Neuronal stem cell (in vitro differentiated cells): Measurements from ENCODE around the gene DNAJB1. TPM values are rescaled to one million over a fixed set of nuclear protein-coding genes. Genes with fewer than 3 reads are reported as not detected.

ENCODE experiments used
- DNase-seq: peaks from one replicate; pipeline ENCODE4 v3.0.0-alpha.2; 2013; ENCODE audit warnings: low spot score
- H2AFZ ChIP-seq: one replicate; pipeline ENCODE4 v1.6.1; 2013; ENCODE audit warnings: mild to moderate bottlenecking, low read length, inconsistent platforms
- H2AK5ac ChIP-seq: 2 replicates; pipeline ENCODE4 v1.6.1; 2013; ENCODE audit warnings: low read depth, mild to moderate bottlenecking, inconsistent platforms, low read length, moderate library complexity, mixed read lengths
- H2BK120ac ChIP-seq: 2 replicates; pipeline ENCODE4 v1.6.1; 2013; ENCODE audit warnings: low read depth, mild to moderate bottlenecking, inconsistent platforms, low read length, moderate library complexity, mixed read lengths
- H2BK12ac ChIP-seq: one replicate; pipeline ENCODE4 v1.6.1; 2013; ENCODE audit warnings: low read length, inconsistent platforms
- H2BK15ac ChIP-seq: 2 replicates; pipeline ENCODE4 v1.6.1; 2013; ENCODE audit warnings: mild to moderate bottlenecking, low read length, inconsistent platforms, mixed read lengths
- H2BK5ac ChIP-seq: one replicate; pipeline ENCODE4 v1.6.1; 2013; ENCODE audit warnings: inconsistent platforms, mild to moderate bottlenecking, low read length, moderate library complexity
- H3K14ac ChIP-seq: one replicate; pipeline ENCODE4 v1.6.1; 2013; ENCODE audit warnings: low read length, inconsistent platforms
- H3K18ac ChIP-seq: 2 replicates; pipeline ENCODE4 v1.6.1; 2013; ENCODE audit warnings: low read length, inconsistent platforms
- H3K23ac ChIP-seq: 2 replicates; pipeline ENCODE4 v1.6.1; 2013; ENCODE audit warnings: low read depth, mild to moderate bottlenecking, mixed read lengths, low read length, inconsistent platforms; ENCODE audit not compliant: poor library complexity
- H3K27ac ChIP-seq: replicated peaks from 3 replicates; pipeline ENCODE4 v1.5.1; 2013; ENCODE audit warnings: low read length, inconsistent platforms
- H3K27me3 ChIP-seq, 3 experiments: 2 replicates each; pipeline ENCODE4 v1.6.1; 2013; ENCODE audit warnings: low read length in 3 of 3, mild to moderate bottlenecking in 2 of 3, inconsistent platforms in 1 of 3, low read depth in 1 of 3, mixed read lengths in 1 of 3, moderate library complexity in 1 of 3; ENCODE audit not compliant: control insufficient read depth in 3 of 3, insufficient read depth in 3 of 3
- H3K36me3 ChIP-seq, 2 donors: replicated peaks in 1 of 2; 2 replicates each; pipeline ENCODE4 v1.6.1; 2013; ENCODE audit warnings: low read length in 2 of 2; ENCODE audit not compliant: control insufficient read depth in 2 of 2, insufficient read depth in 2 of 2
- H3K4ac ChIP-seq: 2 replicates; pipeline ENCODE4 v1.6.1; 2013; ENCODE audit warnings: inconsistent platforms, mild to moderate bottlenecking, low read length, moderate library complexity
- H3K4me1 ChIP-seq, 2 donors: 1 replicate in 1 of 2; 2 replicates in 1 of 2; pipeline ENCODE4 v1.6.1; 2013; ENCODE audit warnings: low read length in 2 of 2, low read depth in 1 of 2; ENCODE audit not compliant: control insufficient read depth in 2 of 2, insufficient read depth in 1 of 2
- H3K4me2 ChIP-seq: one replicate; pipeline ENCODE4 v1.6.1; 2013; ENCODE audit warnings: mild to moderate bottlenecking, low read length, inconsistent platforms; ENCODE audit not compliant: insufficient read depth, poor library complexity, severe bottlenecking
- H3K4me3 ChIP-seq, 2 donors: 2 replicates each; pipeline ENCODE4 v1.5.1; 2013; ENCODE audit warnings: low read length in 2 of 2, mild to moderate bottlenecking in 2 of 2, inconsistent platforms in 1 of 2, moderate library complexity in 1 of 2
- H3K79me1 ChIP-seq: one replicate; pipeline ENCODE4 v1.6.1; 2013; ENCODE audit warnings: low read depth, mild to moderate bottlenecking, inconsistent platforms, low read length, moderate library complexity
- H3K9ac ChIP-seq: one replicate; pipeline ENCODE4 v1.6.1; 2013; ENCODE audit warnings: mild to moderate bottlenecking, low read depth, low read length, inconsistent platforms; ENCODE audit not compliant: poor library complexity
- H3K9me3 ChIP-seq, 2 donors: replicated peaks in 1 of 2; 2 replicates each; pipeline versions ENCODE3 to v1.6.1; 2013; ENCODE audit warnings: low read length in 2 of 2, mild to moderate bottlenecking in 2 of 2, inconsistent platforms in 1 of 2, low read depth in 1 of 2, mixed read lengths in 1 of 2, moderate library complexity in 1 of 2; ENCODE audit not compliant: control insufficient read depth in 2 of 2, insufficient read depth in 1 of 2
- H4K8ac ChIP-seq: one replicate; pipeline ENCODE4 v1.6.1; 2013; ENCODE audit warnings: low read depth, mild to moderate bottlenecking, inconsistent platforms, low read length, moderate library complexity
- H4K91ac ChIP-seq: one replicate; pipeline ENCODE4 v1.6.1; 2013; ENCODE audit warnings: low read length, low read depth, mild to moderate bottlenecking, inconsistent platforms; ENCODE audit not compliant: poor library complexity
- WGBS, 2 donors: extraction: QIAGEN DNeasy Blood & Tissue Kit; methylation state at CpG; one replicate each; pipeline ENCODE4 v1.1.7; 2013; ENCODE audit warnings: missing lambda C conversion rate in 2 of 2, mixed read lengths in 1 of 2; ENCODE audit not compliant: insufficient read length in 2 of 2, insufficient replicate concordance in 1 of 2; ENCODE audit errors: extremely low coverage in 2 of 2; 5-methylcytosine and 5-hydroxymethylcytosine counted together
- polyA plus RNA-seq, 2 experiments: library from polyadenylated mRNA; stranded (reverse); fragments of 200-250 nt; gene quantifications; one replicate each; pipeline ENCODE4 v1.2.3, GENCODE V29; 2013

The DNAJB1 gene
- 49.6 TPM for polyA plus RNA-seq (2013, experiment 1 of 2)
- 49.2 TPM for polyA plus RNA-seq (2013, experiment 2 of 2)

DNA sequence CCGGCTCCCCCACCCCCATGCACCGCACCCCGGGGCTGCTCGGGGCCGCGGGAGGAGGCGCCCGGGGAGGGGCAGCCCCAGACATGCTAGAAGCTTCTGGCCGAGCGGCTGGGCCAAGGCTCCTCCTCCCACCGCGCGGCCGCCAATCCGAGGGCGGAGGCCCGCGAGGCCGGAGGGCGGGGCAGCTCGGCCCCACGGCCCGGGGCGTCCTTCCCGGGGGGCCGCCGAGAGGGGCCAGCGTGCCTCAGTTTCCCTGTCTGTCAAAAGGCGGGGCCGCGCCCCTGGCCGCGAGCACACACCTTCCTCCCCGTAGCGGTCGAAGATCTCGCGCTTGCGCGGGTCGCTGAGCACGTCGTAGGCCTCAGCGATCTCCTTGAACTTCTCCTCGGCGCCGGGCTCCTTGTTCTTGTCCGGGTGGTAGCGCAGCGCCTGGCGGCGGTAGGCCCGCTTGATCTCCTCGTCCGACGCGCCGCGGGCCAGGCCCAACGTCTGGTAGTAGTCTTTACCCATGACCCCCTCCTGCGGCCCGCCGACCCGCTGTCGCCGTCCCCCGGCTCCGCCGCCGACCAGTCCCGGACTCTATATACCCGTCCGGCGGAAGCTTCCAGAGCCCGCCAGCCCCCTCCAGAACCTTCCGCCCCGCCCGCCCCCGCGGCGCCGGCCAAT, at the start of gene DNAJB1:
TSS of gene DNAJB1 (minus strand) at position 558 of the 666 bp plus-strand sequence. CDS start at position 510, 48 bp downstream.
- H3K18ac ChIP-seq = peak within 1 kb of the TSS; percentile 98

DNA sequence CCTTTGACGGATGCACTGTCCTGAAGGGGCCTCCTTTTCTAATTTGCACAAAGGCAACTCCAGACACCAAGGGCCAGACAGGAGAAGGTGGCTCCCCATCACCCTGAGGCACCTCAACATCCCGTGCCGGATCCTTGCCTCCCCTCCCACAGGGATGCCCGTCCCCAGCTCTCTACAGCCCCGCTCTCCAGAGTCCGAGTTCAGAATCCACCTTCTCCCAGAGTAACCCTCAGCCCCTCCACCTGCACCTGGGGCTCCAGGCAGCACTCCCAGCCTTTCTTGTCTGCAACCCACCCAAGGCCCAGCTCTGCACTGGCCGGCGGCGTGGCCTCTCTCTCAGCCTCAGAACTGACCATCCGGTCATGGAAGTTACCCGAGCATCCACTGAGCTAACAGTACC, 48.9 kb upstream of the DNAJB1 start:
- no CpG with 5 or more reads among the region's 11 CpGs for WGBS, 2 donors
- no peak overlapping the region for H2AFZ ChIP-seq
- no peak overlapping the region for H2BK5ac ChIP-seq
- no peak overlapping the region for H2BK15ac ChIP-seq
- H3K79me1 ChIP-seq = peaks cover 24% of the 10 kb centered on the region
- no peak overlapping the region for H3K4ac ChIP-seq
- peaks cover 0 to 2% of the 10 kb centered on the region in 2 donors for H3K9me3 ChIP-seq
- H3K27ac ChIP-seq = no peak overlapping the region
- H2BK120ac ChIP-seq = no peak overlapping the region
- no peak overlapping the region for H3K4me3 ChIP-seq
- H3K4me2 ChIP-seq = no peak overlapping the region
- no peak overlapping the region for H3K18ac ChIP-seq
- peaks cover 0 to 1% (median 0%) of the 10 kb centered on the region in 3 experiments for H3K27me3 ChIP-seq
- no peak overlapping the region for H3K23ac ChIP-seq
- peaks cover 14 to 52% of the 10 kb centered on the region in 2 donors for H3K36me3 ChIP-seq
- peaks cover 5 to 7% of the 10 kb centered on the region in 2 donors for H3K4me1 ChIP-seq
- no peak overlapping the region for H2AK5ac ChIP-seq
- no peak overlapping the region for H3K14ac ChIP-seq
- DNase-seq = no peak
- H4K91ac ChIP-seq = no peak overlapping the region
- no peak overlapping the region for H3K9ac ChIP-seq
- H2BK12ac ChIP-seq = no peak overlapping the region
- no peak overlapping the region for H4K8ac ChIP-seq

More for the DNA sequence above, at the start of gene DNAJB1:
- H2BK12ac ChIP-seq = peak within 1 kb of the TSS; percentile 5
- H3K4me1 ChIP-seq = peaks cover 10 to 13% of the 10 kb centered on the region in 2 donors
- no peak within 1 kb of the TSS for H3K14ac ChIP-seq
- H2AFZ ChIP-seq = peak within 1 kb of the TSS; percentile 83
- no peak within 1 kb of the TSS for H4K8ac ChIP-seq
- peaks cover 22 to 43% of the 10 kb centered on the region in 2 donors for H3K36me3 ChIP-seq
- no peak for DNase-seq
- H3K9me3 ChIP-seq = no peaks in the 10 kb centered on the region
- H2BK5ac ChIP-seq = peak within 1 kb of the TSS; percentile 67
- H3K27ac ChIP-seq = peak within 1 kb of the TSS; percentile 74
- no CpG with 5 or more reads among the region's 82 CpGs for WGBS, 2 donors
- H3K9ac ChIP-seq = peak within 1 kb of the TSS; percentile 97
- H3K27me3 ChIP-seq = no peaks in the 10 kb centered on the region
- no peak within 1 kb of the TSS for H2BK15ac ChIP-seq
- H3K4ac ChIP-seq = peak within 1 kb of the TSS; percentile 4
- peak within 1 kb of the TSS; percentile 87 to 98 for H3K4me3 ChIP-seq
- H2AK5ac ChIP-seq = peak within 1 kb of the TSS; percentile 95
- H4K91ac ChIP-seq = no peak within 1 kb of the TSS
- H3K4me2 ChIP-seq = peak within 1 kb of the TSS; percentile 64
- H3K79me1 ChIP-seq = peaks cover 5% of the 10 kb centered on the region
- peak within 1 kb of the TSS; percentile 100 for H3K23ac ChIP-seq
- no peak within 1 kb of the TSS for H2BK120ac ChIP-seq

DNA sequence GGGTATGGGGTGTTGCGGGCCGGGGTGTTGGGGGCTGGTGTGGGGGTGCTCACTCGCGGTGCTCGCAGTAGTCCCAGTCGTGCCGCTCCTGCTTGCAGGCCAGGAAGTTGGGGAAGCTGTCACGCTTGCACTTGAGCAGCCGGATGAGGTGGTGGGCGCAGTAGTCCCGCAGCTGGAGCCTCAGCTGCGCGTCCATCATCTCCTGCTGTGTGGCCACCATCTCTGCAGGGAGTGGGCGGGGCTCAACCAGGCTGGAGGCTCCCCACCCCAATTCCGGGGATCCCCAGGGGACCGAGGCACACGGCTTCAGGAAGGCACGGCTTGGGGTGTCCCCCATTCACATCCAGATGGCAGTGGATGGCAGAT, 48.5 kb upstream of the DNAJB1 start:
- Histone ChIP-seq H3K9me3 (peaks cover 0 to 2% of the 10 kb centered on the region in 2 donors), H4K91ac (no peak overlapping the region), H3K27me3 (peaks cover 0 to 1% (median 0%) of the 10 kb centered on the region in 3 experiments), H3K4ac (no peak overlapping the region), H3K23ac (no peak overlapping the region), H3K14ac (no peak overlapping the region), H4K8ac (no peak overlapping the region), H2BK5ac (no peak overlapping the region), H2AK5ac (no peak overlapping the region), H3K18ac (no peak overlapping the region), H3K79me1 (peaks cover 24% of the 10 kb centered on the region), H3K27ac (no peak overlapping the region), H2BK12ac (no peak overlapping the region), H2BK15ac (no peak overlapping the region), H2AFZ (no peak overlapping the region), H3K4me3 (no peak overlapping the region), H3K36me3 (peaks cover 14 to 56% of the 10 kb centered on the region in 2 donors), H3K4me2 (no peak overlapping the region), H2BK120ac (no peak overlapping the region), H3K9ac (no peak overlapping the region), H3K4me1 (peaks cover 5 to 7% of the 10 kb centered on the region in 2 donors)
- no CpG with 5 or more reads among the region's 18 CpGs for WGBS, 2 donors
- no peak for DNase-seq

DNA sequence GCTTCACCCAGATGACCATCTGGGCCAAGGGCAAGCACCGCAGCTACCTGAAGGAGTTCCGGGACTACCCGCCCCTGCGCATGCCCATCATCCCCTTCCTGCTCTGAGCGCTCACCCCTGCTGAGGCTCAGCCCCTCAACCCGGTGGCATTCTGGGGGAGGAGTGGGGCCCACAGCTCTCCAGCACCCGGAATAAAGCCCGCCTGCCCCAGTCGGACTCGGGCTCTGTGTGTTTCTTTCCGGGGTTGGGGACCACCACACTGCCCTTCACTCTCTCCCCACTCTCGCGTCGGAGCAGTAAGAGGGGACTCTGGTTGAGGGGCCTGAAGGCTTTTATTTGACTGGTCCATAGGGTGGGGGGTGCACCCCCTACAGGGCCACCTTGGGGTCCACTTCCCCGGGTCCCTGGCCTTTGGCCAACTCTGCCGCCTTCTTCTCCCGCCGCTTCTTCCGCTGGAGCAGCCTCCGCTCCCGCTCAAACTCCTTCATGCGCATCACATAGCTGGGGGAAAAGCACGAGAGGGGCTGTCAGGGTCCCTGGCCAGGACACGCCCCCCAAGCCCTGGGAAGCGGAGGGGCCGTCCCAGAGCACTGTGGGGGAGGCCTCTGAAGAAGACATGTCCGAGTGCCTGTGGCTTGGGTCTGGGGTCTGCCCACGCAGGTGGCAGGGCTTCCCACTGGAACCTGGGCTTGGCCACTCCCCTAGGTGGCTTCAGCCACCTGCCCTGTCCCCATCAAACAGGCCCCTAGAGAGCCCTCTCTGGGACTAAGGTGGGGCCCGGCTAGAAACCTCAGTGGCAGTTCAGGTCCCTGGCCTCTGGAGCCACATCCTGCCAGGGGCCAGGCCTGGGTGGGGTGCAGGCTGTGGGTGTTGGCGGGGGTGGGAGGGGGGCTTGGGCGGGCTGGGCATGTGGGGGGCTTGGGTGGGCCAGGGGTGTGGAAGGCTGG, 47.8 kb upstream of the DNAJB1 start:
- Histone ChIP-seq H2BK5ac (no peak overlapping the region), H2BK120ac (no peak overlapping the region), H3K4ac (no peak overlapping the region), H3K9me3 (peaks cover 0 to 2% of the 10 kb centered on the region in 2 donors), H2BK12ac (no peak overlapping the region), H3K27me3 (no peaks in the 10 kb centered on the region), H4K8ac (no peak overlapping the region), H2BK15ac (no peak overlapping the region), H3K18ac (no peak overlapping the region), H3K4me1 (peaks cover 2 to 5% of the 10 kb centered on the region in 2 donors), H3K79me1 (peaks cover 17% of the 10 kb centered on the region), H2AFZ (no peak overlapping the region), H3K4me3 (no peak overlapping the region), H3K9ac (no peak overlapping the region), H3K4me2 (no peak overlapping the region), H3K23ac (no peak overlapping the region), H4K91ac (no peak overlapping the region), H3K27ac (no peak overlapping the region), H2AK5ac (no peak overlapping the region), H3K14ac (no peak overlapping the region), H3K36me3 (peaks cover 14 to 56% of the 10 kb centered on the region in 2 donors)
- no CpG with 5 or more reads among the region's 31 CpGs for WGBS, 2 donors
- DNase-seq = no peak
